H1 (cell line): ENCODE results near the gene INF2. TPM values are rescaled to one million over a fixed set of nuclear protein-coding genes. Genes with fewer than 3 reads are reported as not detected.

Experiments used
- CHD7 ChIP-seq: fragments of 300-600 bp; sonication (generic); IDR thresholded peaks from 2 replicates; pipeline ENCODE4 v1.7.1; 2012; ENCODE audit warnings: low read length, moderate library complexity, mild to moderate bottlenecking, inconsistent platforms; ENCODE audit not compliant: insufficient replicate concordance
- polyA plus RNA-seq, 7 experiments: library from polyadenylated mRNA; depleted of rRNA in 3 of 7; stranded (reverse) in 5 of 7; unstranded in 2 of 7; fragments of >200 nt in 5 of 7; fragments of 200-250 nt in 2 of 7; gene quantifications; 1 replicate in 5 of 7; 2 replicates in 1 of 7; 4 replicates in 1 of 7; pipeline versions ENCODE4 v1.2.1 to v1.2.3, GENCODE V29; 2011 to 2013; ENCODE audit warnings: missing spikeins in 2 of 7, mixed read lengths in 2 of 7
- total RNA-seq: library from RNA; stranded (reverse); fragmentation: NEBNext Ultra II Directional; extraction: Animal tissue kit (Norgen Biotek cat#: 25700); gene quantifications from 2 replicates; pipeline ENCODE4 v1.2.1, GENCODE V29; 2021

Gene INF2
- total and polyA plus RNA-seq, 2 of the 8 experiments (the other 6 are each of a cell fraction or from before 2014, with no cell fraction given) = 29.1 to 59.5 TPM

- TF ChIP-seq CHD7 = no peak
- TF ChIP-seq, all 59 proteins: peak for 0
These were observed 31.7 kb upstream of the INF2 start (continued) for GRCh38 chr14:104657563-104658324.
